K562 (cell line): ENCODE results near the gene H2BK1. TPM values are rescaled to one million over a fixed set of nuclear protein-coding genes. Genes with fewer than 3 reads are reported as not detected.

Experiments used
- CBX1 ChIP-seq: sonication (generic); IDR thresholded peaks from 2 replicates; pipeline ENCODE4 v1.6.1; 2016; ENCODE audit warnings: antibody characterized with exemption, low read depth, mild to moderate bottlenecking
- CREB3L1 ChIP-seq: fragments of 450-650 bp; IDR thresholded peaks from 2 replicates; pipeline ENCODE4 v1.6.1; 2014; ENCODE audit warnings: low read depth, mild to moderate bottlenecking, moderate library complexity, borderline replicate concordance
- GATA2 ChIP-seq: sonication (generic); formaldehyde crosslinking; IDR thresholded peaks from 2 replicates; pipeline ENCODE4 v1.4.0; 2020; ENCODE audit warnings: mild to moderate bottlenecking, missing genetic modification reagents
- MBD1 ChIP-seq: fragments of 250-450 bp; sonication (Bioruptor Pico); IDR thresholded peaks from 2 replicates; pipeline ENCODE4 v1.8.0; 2022; ENCODE audit warnings: inconsistent platforms
- MBD2 ChIP-seq: sonication (generic); IDR thresholded peaks from 2 replicates; pipeline ENCODE4 v1.6.1; 2016; ENCODE audit warnings: low read depth, borderline replicate concordance
- NCOA1 ChIP-seq: fragments of 450-650 bp; IDR thresholded peaks from 2 replicates; pipeline ENCODE4 v1.6.1; 2016; ENCODE audit warnings: low read depth
- NFE2L1 ChIP-seq: fragments of 450-650 bp; IDR thresholded peaks from 2 replicates; pipeline ENCODE4 v1.6.1; 2016; ENCODE audit warnings: missing genetic modification characterization, low read depth, mild to moderate bottlenecking, missing compliant biosample characterization, moderate library complexity, borderline replicate concordance
- NRF1 ChIP-seq, 2 experiments: fragments of 450-650 bp; IDR thresholded peaks in 1 of 2; conservative IDR thresholded peaks in 1 of 2; 2 replicates each; pipeline ENCODE4 v1.6.1; 2014; ENCODE audit warnings: mild to moderate bottlenecking in 2 of 2
- SIN3B ChIP-seq: fragments of 450-650 bp; IDR thresholded peaks from 2 replicates; pipeline ENCODE4 v1.6.1; 2017; ENCODE audit warnings: low read depth, mild to moderate bottlenecking, moderate library complexity
- TSC22D4 ChIP-seq: fragments of 450-650 bp; IDR thresholded peaks from 2 replicates; pipeline ENCODE4 v1.6.1; 2016; ENCODE audit warnings: missing genetic modification characterization, missing biosample characterization, control low read depth
- ZBTB1 ChIP-seq: sonication (generic); formaldehyde crosslinking; IDR thresholded peaks from 2 replicates; pipeline ENCODE4 v1.8.1; 2023; ENCODE audit warnings: missing genetic modification reagents, low read depth, mild to moderate bottlenecking, borderline replicate concordance
- ZBTB40 ChIP-seq, 2 experiments: fragments of 450-650 bp in 1 of 2; sonication (generic) in 1 of 2; formaldehyde crosslinking in 1 of 2; IDR thresholded peaks; 2 replicates each; pipeline versions ENCODE4 v1.7.1 to v1.9.0; 2016 to 2022; ENCODE audit warnings: inconsistent platforms in 1 of 2, mild to moderate bottlenecking in 1 of 2, missing genetic modification reagents in 1 of 2
- ZNF143 ChIP-seq: sonication (generic); formaldehyde crosslinking; IDR thresholded peaks from 2 replicates; pipeline ENCODE4 v1.9.0; 2022; ENCODE audit warnings: mild to moderate bottlenecking, missing genetic modification reagents
- ZNF217 ChIP-seq: sonication (generic); formaldehyde crosslinking; IDR thresholded peaks from 2 replicates; pipeline ENCODE4 v1.8.0; 2022; ENCODE audit warnings: mild to moderate bottlenecking, missing genetic modification reagents
- polyA plus RNA-seq, 8 experiments: library from polyadenylated mRNA; depleted of rRNA in 4 of 8; stranded (reverse) in 5 of 8; unstranded in 3 of 8; fragments of >200 nt; fragmentation: Nextera tagmentation in 2 of 8; fragmentation: Illumina TruSeq in 1 of 8; extraction: Ambion mirVana in 2 of 8; extraction: Trizol in 1 of 8; gene quantifications; 2 replicates each; pipeline versions ENCODE4 v1.2.1 to v1.2.3, GENCODE V29; 2011 to 2014; ENCODE audit warnings: inconsistent platforms in 1 of 8, missing spikeins in 1 of 8
- total RNA-seq, 7 experiments: library from RNA; depleted of rRNA in 6 of 7; stranded (reverse); fragments of >200 nt in 6 of 7; fragmentation: Illumina TruSeq in 2 of 7; extraction: Trizol in 2 of 7; gene quantifications; 2 replicates each; pipeline versions ENCODE4 v1.2.1 to v1.2.3, GENCODE V29; 2011 to 2021; ENCODE audit warnings: low replicate concordance in 1 of 7

The H2BK1 gene
- total and polyA plus RNA-seq, 9 of the 15 experiments (the other 6 are each of a cell fraction or from before 2014, with no cell fraction given), result not detected

GRCh38 chr7:151226875-151227782 lies 16.8 kb upstream of the H2BK1 start, which contains the start of gene ABCF2 (continued):
- TF ChIP-seq ZBTB1 (peak; percentile 68; the same call in 1 of the 2 replicates), ZBTB40 (IDR thresholded peaks at IDR 0.05) (0 out of 2 replicates have a peak, but pooled peaks have one; percentile 57), ZBTB40 (CRISPR knock-in tag; IDR thresholded peaks at IDR 0.05) (no peak), CBX1 (0 out of 2 replicates have a peak, but pooled peaks have one; percentile 58), NFE2L1 (tag) (no peak), NCOA1 (peak; percentile 58), MBD1 (no peak), TSC22D4 (tag) (no peak), ZNF217 (CRISPR knock-in tag) (no peak), NRF1 (conservative IDR thresholded peaks at IDR 0.05 in 1 of 2, IDR thresholded peaks at IDR 0.05 in 1 of 2) (peak; percentile 87 to 89), ZNF143 (CRISPR knock-in tag) (peak; percentile 96), GATA2 (CRISPR knock-in tag) (peak; percentile 57), CREB3L1 (peak; percentile 96), SIN3B (peak; percentile 89), MBD2 (peak; percentile 97)
